Nephron progenitor cell (in vitro differentiated cells): Measurements from ENCODE around the gene USP6.
"Not testable (repeated sequence)": the region's sequence is repeated elsewhere in the genome, so short reads cannot be mapped to it uniquely, and the experiment has no call there.

ENCODE experiments used
- DNase-seq: peaks from one replicate; pipeline ENCODE4 v3.0.0; 2021
- H3K27ac Mint-ChIP-seq: 2 replicates; pipeline ENCODE4 v1.8.0; 2021; ENCODE audit warnings: mild to moderate bottlenecking, moderate library complexity, mixed read lengths
- H3K27me3 Mint-ChIP-seq: 2 replicates; pipeline ENCODE4 v1.8.0; 2021; ENCODE audit warnings: mild to moderate bottlenecking, low read depth, mixed read lengths; ENCODE audit not compliant: poor library complexity
- H3K36me3 Mint-ChIP-seq: 2 replicates; pipeline ENCODE4 v1.8.0; 2021; ENCODE audit warnings: low read depth, mixed read lengths
- H3K4me1 Mint-ChIP-seq: 2 replicates; pipeline ENCODE4 v1.8.0; 2021; ENCODE audit warnings: mixed read lengths
- H3K4me3 Mint-ChIP-seq: 2 replicates; pipeline ENCODE4 v1.8.0; 2021; ENCODE audit warnings: mild to moderate bottlenecking, moderate library complexity, mixed read lengths
- H3K9me3 Mint-ChIP-seq: 2 replicates; pipeline ENCODE4 v1.8.0; 2021; ENCODE audit warnings: mild to moderate bottlenecking, moderate library complexity, mixed read lengths
- CTCF ChIP-seq: fragments of 200-600 bp; sonication (generic); IDR thresholded peaks from 2 replicates; pipeline ENCODE4 v1.5.0; 2021; ENCODE audit warnings: antibody characterized with exemption

USP6 gene

GRCh38 chr17:5126719-5127488 lies 11.1 kb downstream of the USP6 start:
- H3K4me1 Mint-ChIP-seq = peaks cover 12% of the 10 kb centered on the region
- H3K36me3 Mint-ChIP-seq = no peaks in the 10 kb centered on the region
- H3K27me3 Mint-ChIP-seq = peaks cover 47% of the 10 kb centered on the region
- H3K27ac Mint-ChIP-seq = peak overlapping the region; percentile 3
- H3K4me3 Mint-ChIP-seq = no peak overlapping the region
- no peaks in the 10 kb centered on the region for H3K9me3 Mint-ChIP-seq
- DNase-seq = no peak
- no peak for TF ChIP-seq CTCF

- Mint-ChIP-seq H3K36me3 (no peaks in the 10 kb centered on the region), H3K4me1 (peaks cover 8% of the 10 kb centered on the region), H3K27me3 (peaks cover 38% of the 10 kb centered on the region), H3K27ac (no peak overlapping the region), H3K4me3 (no peak overlapping the region), H3K9me3 (no peaks in the 10 kb centered on the region)
- TF ChIP-seq CTCF = no peak
- no peak for DNase-seq
These were observed 12.1 kb downstream of the USP6 start for GRCh38 chr17:5127910-5128309.

GRCh38 chr17:5128387-5128786 lies 12.6 kb downstream of the USP6 start:
- H3K27ac Mint-ChIP-seq, H3K4me3 Mint-ChIP-seq: not testable (repeated sequence)

GRCh38 chr17:5128905-5129535 lies 13.2 kb downstream of the USP6 start:
- no peak overlapping the region for H3K4me3 Mint-ChIP-seq
- no peak for DNase-seq
- H3K36me3 Mint-ChIP-seq = no peaks in the 10 kb centered on the region

More at GRCh38 chr17:5128387-5128786, 12.6 kb downstream of the USP6 start:
- not testable (repeated sequence) for H3K4me1 Mint-ChIP-seq, H3K36me3 Mint-ChIP-seq, H3K9me3 Mint-ChIP-seq, DNase-seq
- H3K27me3 Mint-ChIP-seq = peaks cover 38% of the 10 kb centered on the region

GRCh38 chr17:5129770-5130169 lies 13.9 kb downstream of the USP6 start:
- not testable (repeated sequence) for DNase-seq, H3K27ac Mint-ChIP-seq, H3K9me3 Mint-ChIP-seq, H3K4me1 Mint-ChIP-seq, H3K4me3 Mint-ChIP-seq, H3K36me3 Mint-ChIP-seq
- H3K27me3 Mint-ChIP-seq = peaks cover 27% of the 10 kb centered on the region

More at GRCh38 chr17:5128905-5129535, 13.2 kb downstream of the USP6 start:
- no peak for TF ChIP-seq CTCF
- H3K4me1 Mint-ChIP-seq = peaks cover 8% of the 10 kb centered on the region
- H3K27me3 Mint-ChIP-seq = peaks cover 33% of the 10 kb centered on the region
- H3K9me3 Mint-ChIP-seq = no peaks in the 10 kb centered on the region
- H3K27ac Mint-ChIP-seq = no peak overlapping the region

GRCh38 chr17:5130261-5130660 lies 14.4 kb downstream of the USP6 start:
- not testable (repeated sequence) for H3K4me3 Mint-ChIP-seq, H3K4me1 Mint-ChIP-seq, H3K36me3 Mint-ChIP-seq, H3K9me3 Mint-ChIP-seq, H3K27ac Mint-ChIP-seq, DNase-seq
- H3K27me3 Mint-ChIP-seq = peaks cover 24% of the 10 kb centered on the region

- H3K27me3 Mint-ChIP-seq = peaks cover 20% of the 10 kb centered on the region
- H3K36me3 Mint-ChIP-seq, DNase-seq, H3K27ac Mint-ChIP-seq, H3K4me1 Mint-ChIP-seq, H3K4me3 Mint-ChIP-seq, H3K9me3 Mint-ChIP-seq: not testable (repeated sequence)
These were observed 14.9 kb downstream of the USP6 start for GRCh38 chr17:5130687-5131086.
